CMK (cell line): ENCODE measurements around the gene GRHL3.

Experiments
- DNase-seq: peaks from one replicate; pipeline ENCODE4 v3.0.0-alpha.2; 2010; ENCODE audit warnings: low read depth

The GRHL3 gene

GRCh38 chr1:24293392-24294227 lies 25.5 kb upstream of the GRHL3 start:
- no peak for DNase-seq

GRCh38 chr1:24294228-24294672 lies 24.9 kb upstream of the GRHL3 start:
- DNase-seq = no peak

- DNase-seq = no peak
Observed at GRCh38 chr1:24294716-24295371, 24.3 kb upstream of the GRHL3 start.

GRCh38 chr1:24295535-24295934 lies 23.6 kb upstream of the GRHL3 start:
- DNase-seq = no peak

- no peak for DNase-seq
Observed at GRCh38 chr1:24297187-24297851, 21.8 kb upstream of the GRHL3 start.

- no peak for DNase-seq
Observed at GRCh38 chr1:24297852-24298232, 21.3 kb upstream of the GRHL3 start.

- DNase-seq = no peak
Observed at GRCh38 chr1:24298606-24299005, 20.6 kb upstream of the GRHL3 start.

GRCh38 chr1:24299901-24300300 lies 19.3 kb upstream of the GRHL3 start:
- no peak for DNase-seq

- no peak for DNase-seq
Observed at GRCh38 chr1:24300971-24301784, 18.0 kb upstream of the GRHL3 start.

GRCh38 chr1:24301785-24302175 lies 17.4 kb upstream of the GRHL3 start:
- no peak for DNase-seq

- no peak for DNase-seq
Observed at GRCh38 chr1:24302209-24302611, 16.9 kb upstream of the GRHL3 start.

GRCh38 chr1:24303600-24303999 lies 15.6 kb upstream of the GRHL3 start:
- no peak for DNase-seq

- DNase-seq = no peak
Observed at GRCh38 chr1:24304763-24305162, 14.4 kb upstream of the GRHL3 start.

GRCh38 chr1:24308365-24309015 lies 10.7 kb upstream of the GRHL3 start:
- DNase-seq = no peak

- DNase-seq = no peak
Observed at GRCh38 chr1:24309762-24310485, 9.2 kb upstream of the GRHL3 start.

- DNase-seq = no peak
Observed at GRCh38 chr1:24311234-24311633, 7.9 kb upstream of the GRHL3 start.

GRCh38 chr1:24311741-24312140 lies 7.4 kb upstream of the GRHL3 start:
- no peak for DNase-seq

GRCh38 chr1:24315391-24315790 lies 3.8 kb upstream of the GRHL3 start:
- DNase-seq = no peak

GRCh38 chr1:24316645-24317044 lies 2.5 kb upstream of the GRHL3 start:
- DNase-seq = no peak

GRCh38 chr1:24317081-24317480 lies 2.1 kb upstream of the GRHL3 start:
- no peak for DNase-seq
